Calu3 (cell line): Measurements from ENCODE around the gene IL5RA. TPM values are rescaled to one million over a fixed set of nuclear protein-coding genes. Genes with fewer than 3 reads are reported as not detected.

Source experiments
- BruUV-seq: library from RNA; stranded (reverse); fragments of 400-500 nt; replicated peaks from 2 replicates; lab custom pipeline; 2021; lab: Mats Ljungman, UMichigan
- CTCF ChIA-PET: fragments of 300-600 bp; sonication (Branson Sonifier 250); formaldehyde crosslinking; loops from one replicate; lab custom pipeline; 2022; ENCODE audit warnings: antibody characterized with exemption; lab: Charles Lee
- DNase-seq: peaks from one replicate; pipeline ENCODE4 v3.0.0; 2022
- H3K27ac Mint-ChIP-seq: one replicate; pipeline ENCODE4 v1.8.0; 2022; ENCODE audit warnings: mixed read lengths; ENCODE audit not compliant: unreplicated experiment
- H3K27me3 Mint-ChIP-seq: one replicate; pipeline ENCODE4 v1.8.0; 2022; ENCODE audit warnings: mixed read lengths; ENCODE audit not compliant: unreplicated experiment
- H3K36me3 Mint-ChIP-seq: one replicate; pipeline ENCODE4 v1.8.0; 2022; ENCODE audit warnings: mild to moderate bottlenecking, moderate library complexity, mixed read lengths; ENCODE audit not compliant: insufficient read depth, unreplicated experiment
- H3K4me1 Mint-ChIP-seq: one replicate; pipeline ENCODE4 v1.8.0; 2022; ENCODE audit warnings: mild to moderate bottlenecking, low read depth, mixed read lengths; ENCODE audit not compliant: unreplicated experiment
- H3K4me3 Mint-ChIP-seq: one replicate; pipeline ENCODE4 v1.8.0; 2022; ENCODE audit warnings: mild to moderate bottlenecking, low read depth, moderate library complexity, mixed read lengths; ENCODE audit not compliant: unreplicated experiment
- H3K9me3 Mint-ChIP-seq: one replicate; pipeline ENCODE4 v1.8.0; 2022; ENCODE audit warnings: low read depth, mixed read lengths; ENCODE audit not compliant: unreplicated experiment
- CTCF ChIP-seq: fragments of 200-600 bp; IDR thresholded peaks from one replicate; pipeline ENCODE4 v1.8.0; 2022; ENCODE audit warnings: antibody characterized with exemption; ENCODE audit not compliant: unreplicated experiment
- intact Hi-C: fragments of 100-400 bp; cut with micrococcal nuclease; formaldehyde crosslinking; loops from one replicate; pipeline ENCODE4 v1.10.0; 2022; ENCODE audit not compliant: unreplicated experiment
- total RNA-seq: library from RNA; stranded (reverse); gene quantifications from 2 replicates; pipeline ENCODE4 v1.2.3, GENCODE V29; 2022

Gene IL5RA
- total RNA-seq, 1 experiment from 2014 or later = not detected

GRCh38 chr3:3027976-3028567 is 82.1 kb downstream of the IL5RA start:
- Mint-ChIP-seq H3K27ac (no peak overlapping the region), H3K36me3 (no peaks in the 10 kb centered on the region), H3K4me3 (no peak overlapping the region), H3K27me3 (no peaks in the 10 kb centered on the region), H3K4me1 (no peaks in the 10 kb centered on the region), H3K9me3 (no peaks in the 10 kb centered on the region)
- intact Hi-C loops = no loop called here
- DNase-seq = no peak
- CTCF ChIA-PET = no interaction called here
- no TSS peak for BruUV-seq
- no peak for TF ChIP-seq CTCF

- no peak for TF ChIP-seq CTCF
- H3K36me3 Mint-ChIP-seq = no peaks in the 10 kb centered on the region
- intact Hi-C loops = no loop called here
- DNase-seq = no peak
- H3K4me3 Mint-ChIP-seq = no peak overlapping the region
- no peaks in the 10 kb centered on the region for H3K9me3 Mint-ChIP-seq
- no TSS peak for BruUV-seq
- H3K4me1 Mint-ChIP-seq = no peaks in the 10 kb centered on the region
- CTCF ChIA-PET = no interaction called here
- H3K27me3 Mint-ChIP-seq = no peaks in the 10 kb centered on the region
- no peak overlapping the region for H3K27ac Mint-ChIP-seq
These were observed 86.9 kb downstream of the IL5RA start for GRCh38 chr3:3023111-3023745.

GRCh38 chr3:3020209-3020608 is 90.0 kb downstream of the IL5RA start:
- Mint-ChIP-seq H3K4me3 (no peak overlapping the region), H3K36me3 (no peaks in the 10 kb centered on the region), H3K27ac (no peak overlapping the region), H3K27me3 (no peaks in the 10 kb centered on the region), H3K9me3 (no peaks in the 10 kb centered on the region), H3K4me1 (peaks cover 9% of the 10 kb centered on the region)
- no peak for TF ChIP-seq CTCF
- intact Hi-C loops = no loop called here
- no peak for DNase-seq
- BruUV-seq = no TSS peak
- CTCF ChIA-PET = no interaction called here

Other genes starting within 250 kb of the IL5RA start
- 35.1 and 35.6 TPM in 2 replicates for gene TRNT1, start 16.6 kb upstream of the IL5RA start, total RNA-seq
- gene CRBN, start 69.3 kb upstream of the IL5RA start, total RNA-seq = 24.8 and 31.6 TPM in 2 replicates